GM20000 (cell line): ENCODE data around the gene ADRA2B.

ENCODE experiments used
- DNase-seq: peaks from one replicate; pipeline ENCODE4 v3.0.0; 2012; ENCODE audit warnings: low spot score
- TF ChIP-seq, protein P1 (sequence below): IDR thresholded peaks from 2 replicates; pipeline ENCODE4 v1.5.1; 2012; ENCODE audit warnings: mild to moderate bottlenecking, control low read depth; ENCODE audit errors: extremely low read depth, missing control alignments

The ADRA2B gene

DNA sequence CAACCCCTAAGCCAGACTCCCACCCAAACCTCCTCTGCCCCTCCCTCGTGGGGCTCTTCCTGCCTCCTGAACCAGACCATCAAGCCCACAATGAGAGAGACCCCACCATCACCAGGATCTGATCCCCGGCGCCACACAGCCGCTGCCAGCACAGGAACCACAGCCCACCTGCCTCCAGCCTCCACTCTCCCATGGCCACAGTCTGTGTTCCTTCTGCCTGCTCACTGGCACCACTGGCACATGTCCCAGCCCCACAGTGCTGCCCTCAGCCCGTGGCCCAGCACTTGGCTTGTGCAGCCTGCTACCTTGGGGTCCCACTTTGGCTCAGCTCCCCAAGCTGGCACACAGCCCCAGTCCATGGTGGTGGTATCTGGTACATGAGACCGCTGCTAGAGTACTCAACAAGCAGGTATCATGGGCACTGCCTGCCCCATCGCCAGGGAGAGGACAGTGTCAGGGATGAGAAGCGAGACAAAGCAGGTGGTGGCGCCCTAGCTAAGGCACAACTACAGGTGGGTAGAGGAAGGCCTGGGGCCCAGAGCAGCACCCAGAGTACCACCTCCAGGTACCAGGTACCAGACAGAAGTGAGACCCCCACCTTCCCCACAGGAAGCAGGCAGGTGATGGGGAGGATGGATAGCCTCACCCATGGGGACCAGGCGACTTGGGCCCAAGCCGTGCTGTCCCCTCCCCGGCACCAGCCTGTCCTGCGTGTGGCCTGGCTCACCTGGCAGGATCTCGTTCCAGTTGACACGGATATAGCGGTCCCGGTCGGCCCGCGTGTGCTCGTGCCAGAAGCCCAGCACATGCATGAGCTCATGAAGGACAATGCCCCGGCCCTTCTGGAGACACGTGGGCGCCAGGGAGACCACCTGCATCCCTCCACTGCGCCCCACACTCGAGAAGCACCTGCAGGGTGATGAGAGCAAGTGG is 15.7 kb upstream of the ADRA2B start:
- DNase-seq = no peak
- TF ChIP-seq, protein P1, sequence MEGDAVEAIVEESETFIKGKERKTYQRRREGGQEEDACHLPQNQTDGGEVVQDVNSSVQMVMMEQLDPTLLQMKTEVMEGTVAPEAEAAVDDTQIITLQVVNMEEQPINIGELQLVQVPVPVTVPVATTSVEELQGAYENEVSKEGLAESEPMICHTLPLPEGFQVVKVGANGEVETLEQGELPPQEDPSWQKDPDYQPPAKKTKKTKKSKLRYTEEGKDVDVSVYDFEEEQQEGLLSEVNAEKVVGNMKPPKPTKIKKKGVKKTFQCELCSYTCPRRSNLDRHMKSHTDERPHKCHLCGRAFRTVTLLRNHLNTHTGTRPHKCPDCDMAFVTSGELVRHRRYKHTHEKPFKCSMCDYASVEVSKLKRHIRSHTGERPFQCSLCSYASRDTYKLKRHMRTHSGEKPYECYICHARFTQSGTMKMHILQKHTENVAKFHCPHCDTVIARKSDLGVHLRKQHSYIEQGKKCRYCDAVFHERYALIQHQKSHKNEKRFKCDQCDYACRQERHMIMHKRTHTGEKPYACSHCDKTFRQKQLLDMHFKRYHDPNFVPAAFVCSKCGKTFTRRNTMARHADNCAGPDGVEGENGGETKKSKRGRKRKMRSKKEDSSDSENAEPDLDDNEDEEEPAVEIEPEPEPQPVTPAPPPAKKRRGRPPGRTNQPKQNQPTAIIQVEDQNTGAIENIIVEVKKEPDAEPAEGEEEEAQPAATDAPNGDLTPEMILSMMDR = no peak

DNA sequence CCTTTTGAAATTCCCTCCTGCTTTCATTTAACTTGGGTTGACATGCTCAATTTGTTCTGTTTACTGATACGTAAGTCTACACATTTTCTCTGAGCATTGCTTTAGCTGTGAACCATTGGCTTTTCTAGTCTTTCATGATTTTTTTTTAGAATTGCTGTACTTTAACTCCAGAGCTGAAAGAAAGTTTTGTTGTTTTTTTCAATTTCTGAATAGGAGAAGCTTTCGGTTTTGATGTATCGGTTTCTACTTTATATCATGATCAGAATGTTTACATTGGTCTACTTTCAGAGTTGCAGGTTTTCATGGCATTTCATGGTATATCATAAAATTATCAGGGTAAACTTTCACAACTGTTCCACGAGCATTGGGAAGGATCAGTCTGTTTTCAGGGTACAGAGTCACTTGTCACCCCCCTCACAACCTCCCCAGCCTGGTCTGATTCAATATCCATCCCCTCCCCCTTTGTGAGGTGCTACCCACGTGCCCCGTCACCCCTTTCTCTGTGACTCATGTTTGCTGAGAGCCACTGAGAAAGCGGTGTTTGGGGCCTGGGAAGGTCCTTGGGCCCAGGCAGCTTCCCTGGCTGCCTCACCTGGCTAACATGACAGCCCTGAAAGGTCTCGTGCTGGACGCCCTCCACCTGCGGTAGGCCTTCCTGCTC is 14.9 kb upstream of the ADRA2B start:
- DNase-seq = no peak
- TF ChIP-seq, protein P1 = no peak

DNA sequence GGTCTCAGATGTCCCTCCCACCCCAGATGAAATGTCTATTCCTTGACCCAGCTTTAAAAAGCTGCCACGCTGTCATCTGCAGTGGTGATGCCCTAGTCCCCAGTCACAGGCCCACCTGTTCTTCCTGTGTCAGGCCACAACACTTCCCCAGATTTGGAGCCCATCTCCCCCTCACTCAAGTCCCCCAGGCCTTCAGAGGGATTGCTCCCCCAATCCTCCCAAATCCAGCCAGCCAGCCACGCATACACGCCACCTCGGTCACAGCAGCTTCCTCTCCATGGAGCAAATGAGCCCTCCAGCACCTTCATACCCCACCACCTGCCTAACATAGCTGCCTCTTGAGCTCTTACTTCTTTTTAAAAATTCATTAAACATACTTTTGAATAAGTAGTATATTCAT is 14.1 kb upstream of the ADRA2B start:
- TF ChIP-seq, protein P1 = no peak
- DNase-seq = no peak

DNA sequence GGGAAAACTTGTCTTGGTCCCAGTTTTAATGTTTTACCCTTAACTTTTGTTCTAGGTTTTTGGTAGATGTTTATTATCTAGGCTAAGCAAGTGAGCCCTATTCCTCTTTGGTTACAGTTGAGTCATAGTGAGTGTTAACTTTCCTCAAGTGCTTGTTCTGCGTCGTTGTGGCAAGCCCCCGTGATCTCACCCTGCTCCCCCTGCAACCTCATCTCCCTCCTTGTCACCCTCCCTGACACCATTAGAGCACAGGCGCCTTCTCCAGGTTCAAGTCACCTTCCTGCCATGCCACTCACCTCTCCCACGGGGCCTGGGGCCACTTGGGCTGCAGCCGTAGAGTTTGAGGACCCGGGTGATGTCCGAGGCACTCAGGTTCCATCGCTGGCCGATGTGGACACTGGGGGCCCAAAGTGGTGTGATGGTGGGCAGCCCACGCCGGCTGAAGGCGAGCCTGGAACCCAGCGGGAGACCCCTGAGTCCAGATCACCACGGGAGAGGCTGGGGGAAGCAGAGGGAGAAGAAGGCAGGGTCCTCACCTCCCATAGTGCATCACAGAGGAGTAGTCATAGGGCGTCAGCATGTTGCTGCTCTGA is 13.3 kb upstream of the ADRA2B start:
- DNase-seq = no peak
- TF ChIP-seq, protein P1 = no peak

DNA sequence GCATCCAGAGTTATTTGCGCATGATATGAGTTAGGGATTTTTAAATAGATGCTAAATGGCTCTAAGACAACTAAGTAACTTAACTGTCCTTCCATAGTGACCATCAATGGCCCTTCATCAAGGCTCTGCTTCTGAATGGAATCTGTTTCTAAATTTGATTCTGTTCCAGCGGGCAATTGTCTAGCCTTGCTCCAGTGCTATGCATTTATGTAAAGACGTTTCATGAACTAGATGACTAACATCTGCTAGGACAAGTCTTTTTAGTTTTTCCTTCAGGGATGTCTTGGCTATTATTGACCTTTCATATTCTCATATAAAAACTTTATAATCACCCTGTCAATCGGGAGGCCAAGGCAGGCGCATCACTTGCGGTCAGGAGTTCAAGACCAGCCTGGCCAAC is 12.1 kb upstream of the ADRA2B start:
- TF ChIP-seq, protein P1 = no peak
- no peak for DNase-seq

DNA sequence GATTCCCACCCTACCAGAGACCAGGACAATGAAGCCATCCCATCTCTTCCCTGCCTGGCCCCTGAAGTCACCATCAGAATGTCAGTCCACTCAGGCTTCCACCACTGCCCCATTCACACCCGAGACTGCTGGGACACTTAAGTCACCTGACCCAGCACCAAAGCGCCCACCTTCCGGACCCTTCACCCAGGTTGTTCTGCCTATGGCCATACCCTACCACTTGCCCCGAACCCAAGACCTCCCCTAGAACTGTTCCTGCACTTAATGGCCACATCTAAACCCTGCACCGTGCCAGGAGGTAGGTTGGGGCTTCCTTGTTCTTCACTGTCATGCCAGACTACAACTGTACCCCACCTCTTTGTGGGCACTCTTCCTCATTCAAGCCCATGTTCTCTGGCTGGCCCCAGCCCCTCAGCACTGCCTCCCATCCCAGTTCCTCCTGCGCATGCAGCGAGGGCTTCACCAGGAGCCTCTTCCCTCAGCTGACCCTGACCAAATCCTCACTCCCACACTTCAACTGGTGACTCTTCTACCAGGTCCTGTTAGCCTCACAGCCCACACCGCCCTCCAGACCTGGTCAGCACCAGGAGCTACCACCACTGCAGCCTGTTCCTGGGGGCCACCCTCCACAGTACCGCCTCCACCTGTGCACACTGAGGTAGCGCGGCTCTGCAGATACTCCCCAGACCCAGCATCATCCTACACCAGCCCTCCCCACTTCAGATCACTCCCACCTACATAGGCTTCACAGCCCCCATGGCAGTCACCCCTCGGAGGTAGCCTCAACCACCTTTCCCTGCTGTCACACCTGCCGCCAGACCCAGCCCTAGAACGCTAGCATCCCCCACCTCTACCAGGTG is 8.3 kb upstream of the ADRA2B start:
- DNase-seq = no peak
- TF ChIP-seq, protein P1 = no peak
